DND-41 (cell line): Measurements from ENCODE around the gene JADE2.

ENCODE experiments used
- ATAC-seq: fragments of 200-7000 bp; cut with Tn5 transposase; 3 replicates; pipeline ENCODE4 v1.9.1; 2021; ENCODE audit warnings: low read depth; ENCODE audit not compliant: insufficient read depth
- DNase-seq: peaks from one replicate; pipeline ENCODE4 v3.0.0-alpha.2; 2020
- H2AFZ ChIP-seq: 2 replicates; pipeline ENCODE4 v1.6.0; 2012; ENCODE audit warnings: low read depth, low read length
- H3K27ac ChIP-seq: 2 replicates; pipeline ENCODE4 v1.5.1; 2012; ENCODE audit warnings: low read length, inconsistent platforms
- H3K27me3 ChIP-seq: fragments of 200-600 bp; sonication (generic); 2 replicates; pipeline ENCODE4 v1.6.0; 2012; ENCODE audit warnings: low read length, mild to moderate bottlenecking, inconsistent platforms; ENCODE audit not compliant: insufficient read depth, poor library complexity
- H3K36me3 ChIP-seq: 2 replicates; pipeline ENCODE4 v1.5.1; 2012; ENCODE audit warnings: low read length, inconsistent platforms; ENCODE audit not compliant: insufficient read depth
- H3K4me1 ChIP-seq: 2 replicates; pipeline ENCODE4 v1.5.1; 2012; ENCODE audit warnings: mild to moderate bottlenecking, low read length; ENCODE audit not compliant: insufficient read depth
- H3K4me2 ChIP-seq: 2 replicates; pipeline ENCODE4 v1.6.0; 2012; ENCODE audit warnings: mild to moderate bottlenecking, moderate library complexity, low read length, inconsistent platforms; ENCODE audit not compliant: insufficient read depth
- H3K4me3 ChIP-seq, 2 experiments: fragments of 200-600 bp in 1 of 2; shearing (Covaris generic) in 1 of 2; 2 replicates each; pipeline ENCODE4 v1.5.1; 2012 to 2016; ENCODE audit warnings: inconsistent platforms in 2 of 2, low read length in 2 of 2, mild to moderate bottlenecking in 2 of 2, low read depth in 1 of 2, moderate library complexity in 1 of 2
- H3K79me2 ChIP-seq: 2 replicates; pipeline ENCODE4 v1.6.0; 2012; ENCODE audit warnings: low read length, inconsistent platforms; ENCODE audit not compliant: insufficient read depth
- H3K9ac ChIP-seq: 2 replicates; pipeline ENCODE4 v1.6.0; 2012; ENCODE audit warnings: low read depth, mild to moderate bottlenecking, inconsistent platforms, low read length, moderate library complexity
- H3K9me3 ChIP-seq: 2 replicates; pipeline ENCODE4 v1.5.1; 2012; ENCODE audit warnings: low read length, moderate library complexity, mild to moderate bottlenecking, inconsistent platforms; ENCODE audit not compliant: insufficient read depth, severe bottlenecking
- H4K20me1 ChIP-seq: 2 replicates; pipeline ENCODE4 v1.6.0; 2012; ENCODE audit warnings: low read length; ENCODE audit not compliant: insufficient read depth
- EZH2 ChIP-seq: IDR thresholded peaks from 3 replicates; pipeline ENCODE4 v1.6.1; 2012; ENCODE audit warnings: borderline replicate concordance, low read depth, mild to moderate bottlenecking, moderate library complexity, low read length, inconsistent platforms; ENCODE audit not compliant: severe bottlenecking
- TF ChIP-seq, protein P1 (sequence below): IDR thresholded peaks from 2 replicates; pipeline ENCODE4 v1.5.1; 2012; ENCODE audit warnings: borderline replicate concordance, low read length, moderate library complexity, mild to moderate bottlenecking; ENCODE audit not compliant: poor library complexity, severe bottlenecking; ENCODE audit errors: extremely low read depth

JADE2 gene

DNA sequence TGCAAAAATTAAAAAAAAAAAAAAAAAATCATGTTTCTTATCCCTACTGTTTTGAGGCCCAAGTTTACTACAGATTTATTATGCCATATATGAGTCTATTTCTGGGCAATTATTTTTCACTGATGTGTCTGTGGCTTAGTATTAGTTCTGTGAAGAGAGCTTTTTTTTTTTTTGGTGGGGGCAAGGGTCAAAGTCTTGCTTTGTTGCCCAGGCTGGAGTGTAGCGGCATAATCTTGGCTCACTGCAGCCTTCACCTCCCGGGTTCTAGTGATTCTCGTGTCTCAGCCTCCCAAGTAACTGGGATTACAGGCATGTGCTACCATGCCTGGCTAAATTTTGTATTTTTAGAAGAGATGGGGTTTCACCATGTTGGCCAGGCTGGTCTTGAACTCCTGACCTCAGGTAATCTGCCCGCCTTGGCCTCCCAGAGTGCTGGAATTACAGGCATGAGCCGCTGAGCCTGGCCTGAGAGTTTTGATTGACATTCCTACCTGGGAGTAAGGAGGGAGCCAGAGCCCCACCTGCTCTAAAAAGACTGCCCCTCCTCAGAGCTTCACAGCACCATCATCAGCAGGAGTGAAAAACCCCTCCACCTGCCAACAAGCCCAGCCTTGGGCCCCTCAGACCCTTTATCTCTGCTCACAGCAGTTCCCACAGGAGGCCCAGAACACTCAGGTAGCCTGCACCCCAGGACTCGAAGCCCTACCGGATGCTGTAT is 36.1 kb upstream of the JADE2 start:
- no peak for ATAC-seq
- no peak for TF ChIP-seq EZH2
- TF ChIP-seq, protein P1, sequence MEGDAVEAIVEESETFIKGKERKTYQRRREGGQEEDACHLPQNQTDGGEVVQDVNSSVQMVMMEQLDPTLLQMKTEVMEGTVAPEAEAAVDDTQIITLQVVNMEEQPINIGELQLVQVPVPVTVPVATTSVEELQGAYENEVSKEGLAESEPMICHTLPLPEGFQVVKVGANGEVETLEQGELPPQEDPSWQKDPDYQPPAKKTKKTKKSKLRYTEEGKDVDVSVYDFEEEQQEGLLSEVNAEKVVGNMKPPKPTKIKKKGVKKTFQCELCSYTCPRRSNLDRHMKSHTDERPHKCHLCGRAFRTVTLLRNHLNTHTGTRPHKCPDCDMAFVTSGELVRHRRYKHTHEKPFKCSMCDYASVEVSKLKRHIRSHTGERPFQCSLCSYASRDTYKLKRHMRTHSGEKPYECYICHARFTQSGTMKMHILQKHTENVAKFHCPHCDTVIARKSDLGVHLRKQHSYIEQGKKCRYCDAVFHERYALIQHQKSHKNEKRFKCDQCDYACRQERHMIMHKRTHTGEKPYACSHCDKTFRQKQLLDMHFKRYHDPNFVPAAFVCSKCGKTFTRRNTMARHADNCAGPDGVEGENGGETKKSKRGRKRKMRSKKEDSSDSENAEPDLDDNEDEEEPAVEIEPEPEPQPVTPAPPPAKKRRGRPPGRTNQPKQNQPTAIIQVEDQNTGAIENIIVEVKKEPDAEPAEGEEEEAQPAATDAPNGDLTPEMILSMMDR = no peak
- no peaks in the 10 kb centered on the region for H3K79me2 ChIP-seq
- H2AFZ ChIP-seq = no peak overlapping the region
- H3K9me3 ChIP-seq = no peaks in the 10 kb centered on the region
- H3K27me3 ChIP-seq = no peaks in the 10 kb centered on the region
- no peaks in the 10 kb centered on the region for H4K20me1 ChIP-seq
- no peak overlapping the region for H3K4me3 ChIP-seq
- H3K36me3 ChIP-seq = no peaks in the 10 kb centered on the region
- H3K9ac ChIP-seq = no peak overlapping the region
- no peak overlapping the region for H3K4me2 ChIP-seq
- H3K4me1 ChIP-seq = no peaks in the 10 kb centered on the region
- no peak for DNase-seq
- no peak overlapping the region for H3K27ac ChIP-seq

DNA sequence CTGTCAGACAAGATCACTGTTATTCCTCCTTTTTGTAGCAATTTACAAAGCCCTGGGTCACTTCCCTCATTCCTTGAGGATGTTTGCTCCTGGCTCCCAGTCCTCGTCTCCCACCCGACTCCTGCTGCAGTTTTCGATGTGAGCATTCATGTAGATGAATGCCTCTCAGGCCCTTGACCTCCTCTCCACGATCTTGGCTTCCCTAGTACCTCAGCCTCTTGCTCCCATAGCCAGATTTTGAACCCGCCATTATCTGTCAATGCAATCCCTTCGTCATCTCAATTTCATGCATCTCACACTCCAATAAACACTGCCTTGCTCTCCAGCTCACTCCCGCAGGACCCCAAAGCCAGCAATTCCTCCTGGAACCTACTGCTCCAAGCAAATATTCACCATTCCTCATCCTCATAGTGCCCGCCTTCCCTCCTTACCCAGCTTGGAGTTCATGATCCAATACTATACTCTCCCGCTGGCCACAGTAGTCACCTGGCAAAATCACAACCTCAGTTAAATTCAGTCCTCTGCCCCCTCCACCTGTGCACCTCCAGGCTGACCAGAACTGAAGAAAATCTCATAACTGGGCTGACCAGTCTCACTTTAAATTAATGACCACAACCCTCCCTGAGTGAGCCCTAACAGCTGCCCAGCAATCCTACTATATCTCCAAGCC is 35.1 kb upstream of the JADE2 start:
- no peaks in the 10 kb centered on the region for H3K79me2 ChIP-seq
- H3K9me3 ChIP-seq = no peaks in the 10 kb centered on the region
- TF ChIP-seq, protein P1 = no peak
- no peak for TF ChIP-seq EZH2
- no peaks in the 10 kb centered on the region for H4K20me1 ChIP-seq
- DNase-seq (no peak), ATAC-seq (no peak)
- no peak overlapping the region for H3K4me2 ChIP-seq
- no peaks in the 10 kb centered on the region for H3K4me1 ChIP-seq
- no peak overlapping the region for H3K4me3 ChIP-seq
- no peak overlapping the region for H3K9ac ChIP-seq
- H3K27ac ChIP-seq = no peak overlapping the region
- no peaks in the 10 kb centered on the region for H3K36me3 ChIP-seq
- H2AFZ ChIP-seq = no peak overlapping the region
- no peaks in the 10 kb centered on the region for H3K27me3 ChIP-seq

DNA sequence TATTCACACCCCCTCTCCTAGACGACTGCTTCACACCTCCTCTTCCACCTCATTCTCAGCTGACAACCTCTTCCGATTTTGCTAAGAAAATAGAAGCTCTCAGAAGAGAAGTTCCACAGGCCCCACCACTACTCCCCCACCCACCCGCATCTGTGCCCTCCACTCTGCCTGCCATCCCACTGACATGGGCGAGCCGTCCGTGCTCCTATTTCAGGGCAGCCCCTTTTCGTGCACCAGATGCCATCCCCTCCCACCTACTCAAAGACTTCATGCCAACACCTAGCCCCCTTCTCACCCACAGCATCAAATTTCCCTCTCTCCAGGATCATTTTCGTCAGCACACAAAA is 34.6 kb upstream of the JADE2 start:
- no peak for TF ChIP-seq EZH2
- no peaks in the 10 kb centered on the region for H3K4me1 ChIP-seq
- DNase-seq (no peak), ATAC-seq (no peak)
- no peak overlapping the region for H2AFZ ChIP-seq
- no peaks in the 10 kb centered on the region for H4K20me1 ChIP-seq
- no peaks in the 10 kb centered on the region for H3K79me2 ChIP-seq
- H3K36me3 ChIP-seq = no peaks in the 10 kb centered on the region
- no peak overlapping the region for H3K27ac ChIP-seq
- no peak overlapping the region for H3K9ac ChIP-seq
- H3K27me3 ChIP-seq = no peaks in the 10 kb centered on the region
- no peaks in the 10 kb centered on the region for H3K9me3 ChIP-seq
- H3K4me3 ChIP-seq = no peak overlapping the region
- no peak overlapping the region for H3K4me2 ChIP-seq

DNA sequence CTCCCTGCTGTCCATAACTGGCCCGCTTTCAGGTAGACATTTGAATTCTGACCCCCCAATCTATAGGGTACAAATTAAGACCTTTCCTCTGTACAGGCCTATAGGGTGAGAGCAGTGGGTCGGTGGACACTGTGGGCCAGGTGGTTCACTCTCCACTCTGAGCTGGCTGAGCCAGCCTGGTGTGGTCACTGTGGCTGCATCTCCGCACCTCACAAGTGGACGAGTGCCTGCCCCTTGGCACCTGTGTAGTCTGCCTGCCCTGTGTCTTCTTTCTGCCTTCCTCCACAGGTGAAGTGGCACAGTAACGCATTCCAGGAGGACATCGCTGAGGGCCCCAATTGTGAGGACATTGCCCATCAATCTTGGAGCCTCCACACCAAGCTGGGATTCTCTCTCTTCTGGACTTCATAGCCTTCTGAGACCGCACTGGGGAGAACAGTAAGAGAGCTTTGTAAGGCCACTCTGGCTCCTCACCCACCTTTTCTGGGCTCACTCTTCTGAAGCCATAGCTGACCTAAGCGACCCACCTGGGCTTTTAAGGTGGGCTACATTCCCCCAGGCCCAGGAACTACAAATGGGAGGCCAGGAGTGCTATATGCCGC is 33.5 kb upstream of the JADE2 start:
- no peak for DNase-seq
- Histone ChIP-seq H3K79me2 (no peaks in the 10 kb centered on the region), H3K36me3 (no peaks in the 10 kb centered on the region), H3K4me2 (no peak overlapping the region), H3K4me3 (no peak overlapping the region), H2AFZ (no peak overlapping the region), H3K9ac (no peak overlapping the region), H4K20me1 (no peaks in the 10 kb centered on the region), H3K9me3 (no peaks in the 10 kb centered on the region), H3K27me3 (no peaks in the 10 kb centered on the region), H3K27ac (no peak overlapping the region), H3K4me1 (no peaks in the 10 kb centered on the region)
- no peak for ATAC-seq
- TF ChIP-seq, protein P1 = no peak
